ENCODE measurements around the gene BANF1. TPM values are rescaled to one million over a fixed set of nuclear protein-coding genes. Genes with fewer than 3 reads are reported as not detected.

BANF1 gene
- total RNA-seq, 2 donors from 2014 or later, result 115 to 119 TPM

- no peak for DNase-seq (ENCODE audit: low spot score)
- intact Hi-C loops (cut with DNase I), result loop anchor here in 1 of 2 donors (5.0 to 10.0 kb wide), 2 partner anchors 54 to 272 kb away; no protein-coding TSS in a partner anchor
Observed at GRCh38 chr11:65976216-65977176, 25.8 kb upstream of the BANF1 start.

- intact Hi-C loops (cut with DNase I), result loop anchor here in 1 of 2 donors (5.0 to 10.0 kb wide), 2 partner anchors 56 to 273 kb away; no protein-coding TSS in a partner anchor
- DNase-seq (ENCODE audit: low spot score), result no peak
Observed at GRCh38 chr11:65977621-65978390, 24.5 kb upstream of the BANF1 start.

DNA sequence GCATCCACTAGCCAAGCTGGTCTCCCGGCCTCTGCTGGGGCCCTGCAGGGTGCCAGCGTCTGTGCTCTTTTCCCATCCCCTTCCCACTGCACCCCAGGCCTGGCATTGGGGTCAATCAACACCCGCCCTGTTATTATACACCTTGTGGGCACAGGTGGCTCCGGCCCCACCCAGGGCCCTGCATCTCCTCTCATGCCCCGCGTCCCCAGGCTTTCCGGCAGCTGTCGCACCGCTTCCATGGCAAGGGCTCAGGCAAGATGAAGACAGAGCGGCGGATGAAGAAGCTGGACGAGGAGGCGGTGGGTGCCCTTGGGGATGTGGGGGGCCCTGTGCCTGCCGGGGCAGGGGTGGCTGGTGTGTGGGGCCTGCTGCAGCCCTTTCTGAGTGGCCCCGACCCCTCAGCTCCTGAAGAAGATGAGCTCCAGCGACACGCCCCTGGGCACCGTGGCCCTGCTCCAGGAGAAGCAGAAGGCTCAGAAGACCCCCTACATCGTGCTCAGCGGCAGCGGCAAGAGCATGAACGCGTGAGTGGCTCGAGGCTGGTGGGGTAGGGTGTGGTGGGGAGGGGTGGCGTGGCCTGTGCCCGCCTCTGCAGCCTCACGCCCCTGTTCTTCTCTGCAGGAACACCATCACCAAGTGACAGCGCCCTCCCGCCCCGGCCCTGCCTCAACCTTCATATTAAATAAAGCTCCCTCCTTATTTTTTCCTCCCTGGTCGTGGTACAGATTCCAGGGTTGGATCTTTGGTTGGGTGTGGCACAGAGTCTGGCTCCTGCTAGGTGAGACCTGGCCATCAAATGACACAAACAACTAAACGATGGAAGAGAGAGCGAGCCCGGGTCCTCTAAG lies 23.7 kb upstream of the BANF1 start:
- DNase-seq (ENCODE audit: low spot score), result no peak
- intact Hi-C loops (cut with DNase I), result loop anchor here in 1 of 2 donors (5.0 to 10.0 kb wide), 2 partner anchors 56 to 274 kb away; no protein-coding TSS in a partner anchor

DNA sequence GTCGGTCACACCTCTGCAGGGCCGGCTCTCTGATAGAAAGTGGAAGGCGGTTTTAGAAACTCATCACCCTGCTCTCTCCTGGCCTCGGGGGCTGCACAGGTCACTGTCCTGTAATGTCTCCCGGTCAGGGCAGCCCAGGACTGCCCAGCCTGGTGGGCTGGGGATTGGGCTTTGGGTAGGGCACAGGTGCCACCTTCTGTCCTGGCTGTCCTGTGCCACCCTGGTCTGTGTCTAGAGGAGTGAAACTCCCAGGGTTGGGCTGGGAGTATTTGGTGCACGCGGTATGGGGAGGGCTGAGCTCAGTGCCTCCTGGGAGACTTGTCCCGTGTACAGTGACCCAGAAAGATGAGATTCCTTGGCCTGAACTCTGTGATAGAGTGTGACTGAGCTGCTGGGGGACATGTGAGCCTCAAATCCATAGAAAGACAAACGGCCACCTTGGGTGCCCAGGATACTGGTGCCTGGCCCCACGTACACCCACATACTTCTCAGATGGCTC lies 23.0 kb upstream of the BANF1 start:
- intact Hi-C loops (cut with DNase I), result loop anchor here in 1 of 2 donors (5.0 to 10.0 kb wide), 2 partner anchors 57 to 275 kb away; no protein-coding TSS in a partner anchor
- DNase-seq (ENCODE audit: low spot score), result peak; percentile 23

DNA sequence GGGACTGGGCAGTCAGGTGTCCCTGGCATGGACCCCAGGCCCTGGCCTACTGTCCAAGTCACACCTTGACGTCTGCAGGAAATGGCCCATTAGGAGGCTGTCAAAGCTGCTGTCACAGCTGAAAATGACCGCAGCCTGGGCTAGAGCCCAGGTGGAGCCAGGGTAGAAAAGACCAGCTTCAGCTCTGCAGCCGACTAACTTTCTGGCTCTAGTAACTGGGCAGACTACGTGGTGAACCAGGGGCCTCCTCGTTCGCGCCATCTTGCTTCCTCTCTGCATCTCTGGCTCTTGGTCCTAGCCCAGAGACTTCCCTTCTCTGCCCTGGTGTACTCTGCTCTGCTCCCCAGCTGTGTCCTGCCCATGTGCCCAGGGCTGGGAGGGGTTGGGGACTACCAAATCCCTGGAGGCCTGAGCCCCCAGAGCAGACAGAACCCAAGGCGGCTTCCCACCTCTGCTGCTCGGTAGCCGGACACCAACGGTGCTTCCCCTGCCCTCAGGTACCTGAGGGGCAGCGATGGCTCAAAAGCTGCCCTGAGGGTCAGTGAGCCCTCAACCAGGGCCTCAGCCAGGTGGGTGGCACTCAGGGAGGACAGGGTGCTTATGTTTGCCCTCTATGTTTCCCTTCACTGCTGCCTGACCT lies 21.1 kb upstream of the BANF1 start:
- intact Hi-C loops (cut with DNase I), result no loop called here
- peak; percentile 65 for DNase-seq (ENCODE audit: low spot score)

- DNase-seq (ENCODE audit: low spot score), result peak; percentile 56
- intact Hi-C loops (cut with DNase I), result no loop called here
Observed at GRCh38 chr11:65981972-65982823, 20.1 kb upstream of the BANF1 start.

- peak; percentile 56 for DNase-seq (ENCODE audit: low spot score)
Observed at GRCh38 chr11:65982824-65983588, 19.3 kb upstream of the BANF1 start.

DNA sequence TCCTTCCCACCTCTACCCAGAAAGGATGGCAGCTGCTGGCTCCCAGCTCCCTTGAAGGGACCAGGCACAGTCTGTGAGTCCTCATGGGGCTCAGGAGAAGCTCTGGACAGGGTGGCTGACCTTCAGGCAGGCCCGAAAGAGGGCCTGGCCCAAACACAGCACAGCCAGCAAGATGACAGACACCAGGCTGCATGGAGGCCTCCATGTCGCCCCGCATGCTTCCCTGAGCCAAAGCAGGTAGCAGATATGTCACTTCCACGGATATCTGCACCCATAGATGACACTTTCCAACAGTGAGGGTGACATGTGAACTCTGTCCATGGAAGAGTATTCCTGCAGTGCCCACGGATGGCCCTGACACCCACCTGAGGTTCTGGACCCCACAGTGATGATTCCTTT lies 18.7 kb upstream of the BANF1 start:
- peak; percentile 58 for DNase-seq (ENCODE audit: low spot score)
- intact Hi-C loops (cut with DNase I), result no loop called here

More at GRCh38 chr11:65982824-65983588, 19.3 kb upstream of the BANF1 start:
- intact Hi-C loops (cut with DNase I), result no loop called here

DNA sequence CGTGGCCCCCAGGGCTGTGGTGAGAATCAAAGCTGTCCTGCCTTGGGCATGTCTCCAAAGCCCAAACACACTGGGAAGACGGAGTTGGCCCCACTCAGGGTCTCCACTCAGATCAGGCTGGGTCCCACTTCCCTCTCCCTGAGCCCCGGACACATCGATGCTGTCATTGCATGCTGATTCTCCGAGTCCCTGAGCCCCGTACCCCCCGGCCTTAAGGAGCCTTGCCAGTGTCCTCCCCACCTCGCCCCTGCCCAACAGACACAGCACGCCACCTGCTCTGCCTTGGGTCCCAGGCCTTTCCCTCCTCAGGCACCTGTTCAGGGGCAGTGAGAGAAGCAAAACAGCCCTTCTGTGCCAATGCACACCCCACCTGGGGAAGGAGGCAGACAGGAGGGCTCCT lies 15.0 kb upstream of the BANF1 start:
- DNase-seq (ENCODE audit: low spot score), result peak; percentile 76
- intact Hi-C loops (cut with DNase I), result loop anchor here in 1 of 2 donors (5.0 kb wide), 1 partner anchor 105 kb away; no protein-coding TSS in a partner anchor

- DNase-seq (ENCODE audit: low spot score), result peak; percentile 91
- intact Hi-C loops (cut with DNase I), result loop anchor here (2.0 to 5.0 kb wide), 2 partner anchors 104 to 107 kb away; no protein-coding TSS in a partner anchor
Observed at GRCh38 chr11:65988791-65989592, 13.3 kb upstream of the BANF1 start.

DNA sequence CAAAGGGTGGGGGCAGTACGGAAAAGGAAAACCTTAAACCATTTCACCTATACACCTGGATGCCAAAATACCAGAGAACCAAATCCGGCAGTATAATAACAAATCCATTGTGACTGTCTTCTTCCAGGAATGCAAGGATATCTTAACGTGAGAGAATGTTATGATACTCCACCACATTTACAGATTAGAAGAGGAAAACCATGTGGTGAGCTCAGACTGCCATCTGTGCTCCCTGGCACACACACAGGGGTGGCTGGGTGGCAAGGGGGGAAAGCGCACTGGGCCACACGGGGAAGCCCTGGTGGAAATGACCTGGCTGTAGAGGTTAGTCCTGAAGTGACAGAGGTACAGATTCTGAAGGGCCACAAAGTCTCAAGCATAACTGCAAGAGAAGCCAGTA lies 10.2 kb upstream of the BANF1 start:
- intact Hi-C loops (cut with DNase I), result loop anchor here in 1 of 2 donors (10.0 kb wide), 1 partner anchor 357 kb away; the partner anchor contains the start of gene SIPA1
- DNase-seq (ENCODE audit: low spot score), result peak; percentile 24

GRCh38 chr11:65997286-65997685 lies 5.0 kb upstream of the BANF1 start:
- no peak for DNase-seq (ENCODE audit: low spot score)
- intact Hi-C loops (cut with DNase I), result loop anchor here in 1 of 2 donors (10.0 kb wide), 1 partner anchor 362 kb away; the partner anchor contains the start of gene SIPA1

DNA sequence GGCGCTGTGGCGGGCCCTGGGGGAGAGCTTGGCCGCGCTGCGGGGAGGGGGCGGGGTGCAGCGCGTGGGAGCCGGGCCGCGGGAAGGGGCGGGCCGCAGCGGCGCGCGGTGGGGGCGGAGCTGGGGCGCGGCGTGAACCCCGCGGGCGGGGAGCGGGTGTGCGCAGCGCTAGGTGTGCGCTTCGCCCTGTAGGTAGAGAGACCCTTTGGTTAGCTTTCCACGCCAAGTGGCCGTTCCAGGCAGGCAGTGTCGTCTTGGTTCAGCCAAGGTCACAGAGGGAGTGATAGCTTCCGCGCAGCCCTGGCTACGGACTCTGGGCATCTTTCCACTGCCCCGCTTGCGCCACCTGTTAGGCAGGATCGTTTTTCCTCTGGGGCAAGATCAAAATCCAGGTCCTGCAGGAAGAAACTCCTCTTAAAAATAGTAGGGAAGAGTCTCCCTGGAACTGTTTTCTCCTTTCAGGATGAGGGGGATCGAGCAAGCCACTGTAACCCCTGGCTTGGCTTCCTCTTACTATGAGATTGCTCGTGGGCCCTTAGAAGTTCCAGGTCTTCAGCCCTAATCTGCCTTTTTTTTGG lies 434 bp downstream of the BANF1 start:
- intact Hi-C loops (cut with DNase I), result no loop called here
- no peak for DNase-seq (ENCODE audit: low spot score)

DNA sequence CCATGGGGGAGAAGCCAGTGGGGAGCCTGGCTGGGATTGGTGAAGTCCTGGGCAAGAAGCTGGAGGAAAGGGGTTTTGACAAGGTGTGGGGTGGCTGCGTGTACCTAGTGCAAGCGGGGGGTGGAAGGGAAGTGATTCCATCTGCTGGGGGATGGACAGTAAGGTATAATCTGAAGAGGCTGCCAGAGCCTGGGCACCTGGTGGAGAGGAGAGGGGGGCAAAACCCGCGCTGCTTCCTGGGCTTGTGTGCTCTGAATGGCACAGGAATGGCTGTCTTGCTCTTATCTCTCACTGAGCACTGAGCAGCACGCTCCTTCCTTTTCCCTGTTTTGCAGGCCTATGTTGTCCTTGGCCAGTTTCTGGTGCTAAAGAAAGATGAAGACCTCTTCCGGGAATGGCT lies 988 bp downstream of the BANF1 start:
- DNase-seq (ENCODE audit: low spot score), result no peak
- intact Hi-C loops (cut with DNase I), result no loop called here

GRCh38 chr11:66004186-66004585 lies 1.9 kb downstream of the BANF1 start:
- no peak for DNase-seq (ENCODE audit: low spot score)
- intact Hi-C loops (cut with DNase I), result no loop called here

All from posterior vena cava (tissue), 2 donors.